Colon (tissue), 2 donors: ENCODE results near the gene FAM81B.

Source experiments
- FAIRE-seq: peaks from 2 replicates; lab custom pipeline; 2012; peaks lifted over from hg19 to GRCh38; lab: Jason Lieb, UNC
- donor health status: control.
- donor health status: control.

FAM81B gene

DNA sequence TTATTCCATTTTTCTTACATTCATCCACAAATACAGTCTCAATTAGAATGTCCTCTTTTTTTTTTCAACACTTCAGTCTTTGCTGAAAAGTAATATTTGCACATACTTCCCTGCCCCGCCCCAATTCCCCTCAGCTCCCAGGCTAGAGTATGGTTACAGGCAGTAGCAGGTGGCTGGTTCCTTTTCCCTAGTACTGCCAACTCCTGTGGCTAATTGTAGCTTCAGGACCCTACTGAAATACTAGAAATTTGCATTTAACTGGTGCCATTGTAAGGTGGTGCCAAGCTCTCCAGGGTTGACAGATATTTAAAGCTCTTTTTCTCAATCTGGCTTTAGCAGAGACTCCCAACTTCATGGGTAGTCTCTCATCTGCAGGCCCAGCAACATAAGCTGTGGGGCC lies 80.3 kb downstream of the FAM81B start:
- no peak for FAIRE-seq

DNA sequence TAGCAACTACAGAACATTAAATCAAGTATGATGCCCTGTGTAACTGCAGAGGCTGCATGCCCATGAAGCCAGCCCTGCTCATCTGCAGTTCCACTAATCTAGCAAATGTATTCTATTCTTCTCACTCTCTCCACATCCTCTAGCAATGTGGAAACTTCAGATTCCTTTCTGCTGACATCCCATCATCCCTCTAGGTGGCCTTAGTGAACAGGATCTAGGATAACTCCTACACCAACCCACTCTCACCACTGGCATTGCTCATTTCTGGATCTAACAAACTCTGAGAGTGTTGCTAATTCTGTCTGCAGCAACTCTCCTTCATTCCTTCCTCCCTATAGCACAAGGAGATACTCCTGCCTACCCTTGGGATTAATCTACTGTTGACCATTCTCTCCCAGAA lies 80.8 kb downstream of the FAM81B start:
- FAIRE-seq: no peak

DNA sequence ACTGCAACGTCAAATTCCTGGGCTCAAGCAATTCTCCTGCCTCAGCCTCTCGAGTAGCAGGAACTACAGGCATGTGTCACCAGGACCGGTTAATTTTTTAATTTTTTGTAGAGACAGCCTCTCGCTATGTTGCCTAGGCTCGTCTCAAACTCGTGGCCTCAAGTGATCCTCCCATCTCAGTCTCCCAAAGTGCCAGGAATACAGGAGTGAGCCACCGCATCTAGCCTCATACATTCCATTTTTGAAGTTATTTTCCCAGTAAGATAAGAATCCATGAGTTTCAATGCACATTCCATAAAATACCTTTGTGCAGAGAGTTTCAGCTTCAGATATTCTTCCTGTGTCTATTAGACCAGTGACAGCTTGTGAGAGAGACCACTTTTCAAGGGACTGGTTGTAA lies 93.3 kb downstream of the FAM81B start:
- no peak for FAIRE-seq

DNA sequence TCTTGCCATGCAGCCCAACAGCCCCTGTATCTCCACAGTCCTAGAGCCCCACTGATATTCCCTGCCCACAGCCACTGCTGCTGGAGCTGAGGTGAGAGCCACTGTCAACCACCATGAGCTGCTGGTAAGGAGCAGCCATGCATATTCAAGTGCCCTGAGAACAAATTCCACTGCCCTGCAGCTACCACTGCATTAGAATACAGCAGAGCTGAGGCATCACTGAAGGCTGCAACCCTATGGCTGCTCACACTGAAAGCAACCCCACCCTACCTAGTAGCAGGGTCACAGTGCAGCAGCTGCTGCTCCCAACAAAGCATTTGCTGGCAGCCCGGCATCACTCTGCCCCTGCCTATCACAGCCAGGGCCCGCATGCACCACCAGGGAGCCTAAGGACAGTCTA lies 95.0 kb downstream of the FAM81B start:
- FAIRE-seq: no peak

DNA sequence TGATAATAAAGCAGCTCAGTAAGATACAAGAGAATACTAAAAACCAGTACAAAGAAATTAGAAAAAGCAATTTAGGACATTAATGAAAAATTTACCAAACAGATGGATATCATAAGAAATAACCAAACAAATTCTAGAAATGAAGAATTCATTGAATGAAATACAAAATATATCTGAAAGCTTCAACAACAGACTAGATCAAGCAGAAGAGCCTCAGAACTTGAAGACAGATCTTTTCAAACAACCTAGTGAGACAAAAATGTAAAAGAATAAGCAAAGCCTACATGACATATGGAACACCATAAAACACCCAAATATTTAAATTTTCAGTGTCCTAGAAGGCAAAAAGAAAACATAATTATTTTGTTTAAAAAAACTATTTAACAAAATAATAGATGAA lies 96.7 kb downstream of the FAM81B start:
- FAIRE-seq: no peak
